K562 (cell line): Measurements from ENCODE around the gene RAB11FIP2. TPM values are rescaled to one million over a fixed set of nuclear protein-coding genes. Genes with fewer than 3 reads are reported as not detected.

Experiments
- ARID1B ChIP-seq: fragments of 450-650 bp; IDR thresholded peaks from 2 replicates; pipeline ENCODE4 v1.6.1; 2016; ENCODE audit warnings: antibody characterized with exemption, mild to moderate bottlenecking, inconsistent platforms
- BRD4 ChIP-seq: fragments of 200-600 bp; sonication (generic); IDR thresholded peaks from 2 replicates; pipeline ENCODE4 v1.6.1; 2017; ENCODE audit warnings: inconsistent platforms
- C11orf30 ChIP-seq: fragments of 450-650 bp; IDR thresholded peaks from 2 replicates; pipeline ENCODE4 v1.6.1; 2016; ENCODE audit warnings: low read depth, mild to moderate bottlenecking
- DPF2 ChIP-seq: fragments of 450-650 bp; IDR thresholded peaks from 2 replicates; pipeline ENCODE4 v1.6.1; 2016
- ESRRA ChIP-seq: fragments of 450-650 bp; IDR thresholded peaks from 2 replicates; pipeline ENCODE4 v1.6.1; 2014; ENCODE audit warnings: low read depth, mild to moderate bottlenecking, moderate library complexity, borderline replicate concordance
- ETV5 ChIP-seq: sonication (generic); formaldehyde crosslinking; IDR thresholded peaks from 2 replicates; pipeline ENCODE4 v1.4.0; 2020; ENCODE audit warnings: low read depth, mild to moderate bottlenecking, missing genetic modification reagents
- MAZ ChIP-seq, 2 experiments: fragments of 450-650 bp in 1 of 2; sonication (generic) in 1 of 2; formaldehyde crosslinking; IDR thresholded peaks in 1 of 2; conservative IDR thresholded peaks in 1 of 2; 2 replicates each; pipeline versions ENCODE4 v1.4.0 to v1.5.0; 2020; ENCODE audit warnings: mild to moderate bottlenecking in 1 of 2, missing genetic modification reagents in 1 of 2
- NR2C1 ChIP-seq, 2 experiments: fragments of 450-650 bp; IDR thresholded peaks; 2 replicates each; pipeline ENCODE4 v1.6.1; 2017; ENCODE audit warnings: mild to moderate bottlenecking in 2 of 2, antibody characterized with exemption in 1 of 2, inconsistent platforms in 1 of 2, missing compliant biosample characterization in 1 of 2, missing genetic modification characterization in 1 of 2
- ZNF175 ChIP-seq: fragments of 200-800 bp; sonication (Bioruptor generic); IDR thresholded peaks from 2 replicates; pipeline ENCODE4 v1.6.1; 2016; ENCODE audit warnings: low read depth, mild to moderate bottlenecking, missing genetic modification characterization, missing compliant biosample characterization
- polyA plus RNA-seq, 8 experiments: library from polyadenylated mRNA; depleted of rRNA in 4 of 8; stranded (reverse) in 5 of 8; unstranded in 3 of 8; fragments of >200 nt; fragmentation: Nextera tagmentation in 2 of 8; fragmentation: Illumina TruSeq in 1 of 8; extraction: Ambion mirVana in 2 of 8; extraction: Trizol in 1 of 8; gene quantifications; 2 replicates each; pipeline versions ENCODE4 v1.2.1 to v1.2.3, GENCODE V29; 2011 to 2014; ENCODE audit warnings: inconsistent platforms in 1 of 8, missing spikeins in 1 of 8
- total RNA-seq, 7 experiments: library from RNA; depleted of rRNA in 6 of 7; stranded (reverse); fragments of >200 nt in 6 of 7; fragmentation: Illumina TruSeq in 2 of 7; extraction: Trizol in 2 of 7; gene quantifications; 2 replicates each; pipeline versions ENCODE4 v1.2.1 to v1.2.3, GENCODE V29; 2011 to 2021; ENCODE audit warnings: low replicate concordance in 1 of 7
- TF ChIP-seq, protein P1 (sequence below): sonication (generic); formaldehyde crosslinking; IDR thresholded peaks from 2 replicates; pipeline ENCODE4 v1.8.0; 2022; ENCODE audit warnings: missing genetic modification reagents, mild to moderate bottlenecking, moderate library complexity, borderline replicate concordance
- TF ChIP-seq, protein P2 (sequence below), 2 experiments: IDR thresholded peaks in 1 of 2; conservative IDR thresholded peaks in 1 of 2; 2 replicates each; pipeline ENCODE4 v1.6.1; 2016; ENCODE audit warnings: low read depth in 2 of 2, mild to moderate bottlenecking in 1 of 2, missing compliant biosample characterization in 1 of 2, missing genetic modification characterization in 1 of 2, moderate library complexity in 1 of 2
- TF ChIP-seq, protein P3 (sequence below): fragments of 450-650 bp; IDR thresholded peaks from 2 replicates; pipeline ENCODE4 v1.6.1; 2016

The RAB11FIP2 gene
- total and polyA plus RNA-seq, 9 of the 15 experiments (the other 6 are each of a cell fraction or from before 2014, with no cell fraction given), result 3.0 to 10.6 (median 3.9) TPM

DNA sequence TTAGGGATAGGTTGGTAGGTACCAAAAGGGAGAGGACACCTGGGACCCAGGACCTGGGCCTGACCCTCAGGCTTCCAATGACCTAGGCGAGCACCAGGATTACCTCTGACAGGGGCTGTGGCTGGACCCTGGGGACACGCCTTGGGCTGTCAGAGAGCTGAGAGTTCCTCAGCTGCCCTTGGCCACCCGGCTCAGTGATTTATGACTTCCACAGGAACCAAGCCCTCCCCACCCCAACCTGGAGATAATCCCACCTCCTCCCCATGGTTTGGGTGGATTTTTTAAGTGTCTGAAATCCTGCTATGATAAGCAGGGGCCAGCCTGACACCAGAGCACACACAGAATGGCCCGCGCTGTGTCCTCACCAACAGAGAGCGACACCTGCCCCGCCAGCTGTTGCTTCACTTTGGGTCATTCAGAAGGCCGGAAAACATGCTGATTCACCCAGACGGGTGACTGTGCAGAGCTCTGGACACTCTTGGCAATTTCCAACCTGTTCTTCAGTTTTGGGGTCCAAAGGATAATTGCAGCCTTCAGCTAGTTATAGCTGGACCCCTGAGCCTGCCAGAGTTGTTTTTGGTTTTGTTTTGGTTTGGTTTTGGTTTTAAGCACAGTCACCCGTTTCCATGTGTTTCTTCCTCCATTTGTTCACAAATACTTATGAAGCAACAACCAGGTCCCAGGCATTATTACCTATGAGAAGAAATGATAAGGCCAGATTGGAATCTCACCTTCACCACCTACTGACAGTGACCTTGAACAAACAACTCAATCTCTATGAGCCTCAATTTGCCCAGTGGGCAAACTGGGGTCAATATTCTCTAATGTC lies 78.2 kb downstream of the RAB11FIP2 start (continued):
- TF ChIP-seq ETV5 (CRISPR knock-in tag) (no peak), NR2C1 (IDR thresholded peaks at IDR 0.05) (no peak), NR2C1 (tag; IDR thresholded peaks at IDR 0.05) (0 out of 2 replicates have a peak, but pooled peaks have one; percentile 24), BRD4 (no peak), MAZ (CRISPR knock-in tag; conservative IDR thresholded peaks at IDR 0.05 in 1 of 2, IDR thresholded peaks at IDR 0.05 in 1 of 2) (peak in 1 of 2 experiments; percentile 52; a peak in 2 of 4 replicates), DPF2 (0 out of 2 replicates have a peak, but pooled peaks have one; percentile 45), C11orf30 (peak; percentile 89), ARID1B (peak; percentile 14; the same call in 1 of the 2 replicates), ESRRA (0 out of 2 replicates have a peak, but pooled peaks have one; percentile 22), ZNF175 (CRISPR knock-in tag) (0 out of 2 replicates have a peak, but pooled peaks have one; percentile 15)
- TF ChIP-seq, protein P1, sequence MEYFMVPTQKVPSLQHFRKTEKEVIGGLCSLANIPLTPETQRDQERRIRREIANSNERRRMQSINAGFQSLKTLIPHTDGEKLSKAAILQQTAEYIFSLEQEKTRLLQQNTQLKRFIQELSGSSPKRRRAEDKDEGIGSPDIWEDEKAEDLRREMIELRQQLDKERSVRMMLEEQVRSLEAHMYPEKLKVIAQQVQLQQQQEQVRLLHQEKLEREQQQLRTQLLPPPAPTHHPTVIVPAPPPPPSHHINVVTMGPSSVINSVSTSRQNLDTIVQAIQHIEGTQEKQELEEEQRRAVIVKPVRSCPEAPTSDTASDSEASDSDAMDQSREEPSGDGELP (CRISPR knock-in tag), result peak; percentile 79
- TF ChIP-seq, protein P2, sequence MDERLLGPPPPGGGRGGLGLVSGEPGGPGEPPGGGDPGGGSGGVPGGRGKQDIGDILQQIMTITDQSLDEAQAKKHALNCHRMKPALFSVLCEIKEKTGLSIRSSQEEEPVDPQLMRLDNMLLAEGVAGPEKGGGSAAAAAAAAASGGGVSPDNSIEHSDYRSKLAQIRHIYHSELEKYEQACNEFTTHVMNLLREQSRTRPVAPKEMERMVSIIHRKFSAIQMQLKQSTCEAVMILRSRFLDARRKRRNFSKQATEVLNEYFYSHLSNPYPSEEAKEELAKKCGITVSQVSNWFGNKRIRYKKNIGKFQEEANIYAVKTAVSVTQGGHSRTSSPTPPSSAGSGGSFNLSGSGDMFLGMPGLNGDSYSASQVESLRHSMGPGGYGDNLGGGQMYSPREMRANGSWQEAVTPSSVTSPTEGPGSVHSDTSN (CRISPR knock-in tag; IDR thresholded peaks at IDR 0.05; ENCODE audit: low read depth), result no peak
- TF ChIP-seq, protein P2 (tag; conservative IDR thresholded peaks at IDR 0.05; ENCODE audit: low read depth), result peak; percentile 61
- TF ChIP-seq, protein P3, sequence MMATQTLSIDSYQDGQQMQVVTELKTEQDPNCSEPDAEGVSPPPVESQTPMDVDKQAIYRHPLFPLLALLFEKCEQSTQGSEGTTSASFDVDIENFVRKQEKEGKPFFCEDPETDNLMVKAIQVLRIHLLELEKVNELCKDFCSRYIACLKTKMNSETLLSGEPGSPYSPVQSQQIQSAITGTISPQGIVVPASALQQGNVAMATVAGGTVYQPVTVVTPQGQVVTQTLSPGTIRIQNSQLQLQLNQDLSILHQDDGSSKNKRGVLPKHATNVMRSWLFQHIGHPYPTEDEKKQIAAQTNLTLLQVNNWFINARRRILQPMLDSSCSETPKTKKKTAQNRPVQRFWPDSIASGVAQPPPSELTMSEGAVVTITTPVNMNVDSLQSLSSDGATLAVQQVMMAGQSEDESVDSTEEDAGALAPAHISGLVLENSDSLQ, result peak; percentile 92
